K562 (cell line): ENCODE measurements around the gene DELE1. TPM values are rescaled to one million over a fixed set of nuclear protein-coding genes. Genes with fewer than 3 reads are reported as not detected.

Experiments used
- ASH1L ChIP-seq: fragments of 450-650 bp; IDR thresholded peaks from 2 replicates; pipeline ENCODE4 v1.6.1; 2018; ENCODE audit warnings: borderline replicate concordance, mild to moderate bottlenecking, low read depth; ENCODE audit not compliant: partially characterized antibody
- BRD9 ChIP-seq: fragments of 450-650 bp; IDR thresholded peaks from 2 replicates; pipeline ENCODE4 v1.6.1; 2018; ENCODE audit warnings: low read depth; ENCODE audit not compliant: partially characterized antibody
- CBX8 ChIP-seq: fragments of 200-600 bp; sonication (generic); IDR thresholded peaks from 2 replicates; pipeline ENCODE4 v1.6.1; 2012; ENCODE audit warnings: borderline replicate concordance, mixed run types, low read depth, mild to moderate bottlenecking, moderate library complexity, mixed read lengths, low read length, control low read depth, inconsistent platforms; ENCODE audit not compliant: poor library complexity, severe bottlenecking; ENCODE audit errors: extremely low read depth
- GTF2A2 ChIP-seq: IDR thresholded peaks from 2 replicates; pipeline ENCODE4 v1.6.1; 2016; ENCODE audit warnings: mild to moderate bottlenecking, missing genetic modification characterization, missing compliant biosample characterization
- MAFK ChIP-seq: IDR thresholded peaks from 2 replicates; pipeline ENCODE4 v1.6.1; 2011; ENCODE audit warnings: low read length, improper control_type of control experiment
- SMAD1 ChIP-seq: fragments of 150-350 bp; IDR thresholded peaks from 2 replicates; pipeline ENCODE4 v1.6.1; 2014; ENCODE audit warnings: low read length, low read depth; ENCODE audit not compliant: partially characterized antibody
- ZNF239 ChIP-seq: fragments of 250-450 bp; sonication (Bioruptor Pico); IDR thresholded peaks from 2 replicates; pipeline ENCODE4 v1.4.0; 2020; ENCODE audit warnings: mild to moderate bottlenecking
- polyA plus RNA-seq, 8 experiments: library from polyadenylated mRNA; depleted of rRNA in 4 of 8; stranded (reverse) in 5 of 8; unstranded in 3 of 8; fragments of >200 nt; fragmentation: Nextera tagmentation in 2 of 8; fragmentation: Illumina TruSeq in 1 of 8; extraction: Ambion mirVana in 2 of 8; extraction: Trizol in 1 of 8; gene quantifications; 2 replicates each; pipeline versions ENCODE4 v1.2.1 to v1.2.3, GENCODE V29; 2011 to 2014; ENCODE audit warnings: inconsistent platforms in 1 of 8, missing spikeins in 1 of 8
- total RNA-seq, 7 experiments: library from RNA; depleted of rRNA in 6 of 7; stranded (reverse); fragments of >200 nt in 6 of 7; fragmentation: Illumina TruSeq in 2 of 7; extraction: Trizol in 2 of 7; gene quantifications; 2 replicates each; pipeline versions ENCODE4 v1.2.1 to v1.2.3, GENCODE V29; 2011 to 2021; ENCODE audit warnings: low replicate concordance in 1 of 7
- TF ChIP-seq, protein P1 (sequence below): fragments of 450-650 bp; IDR thresholded peaks from 2 replicates; pipeline ENCODE4 v1.6.1; 2016; ENCODE audit warnings: low read depth
- TF ChIP-seq, protein P2 (sequence below): sonication (generic); formaldehyde crosslinking; IDR thresholded peaks from 2 replicates; pipeline ENCODE4 v1.8.0; 2023; ENCODE audit warnings: mild to moderate bottlenecking, missing genetic modification reagents
- TF ChIP-seq, protein P3 (sequence below), 2 experiments: IDR thresholded peaks in 1 of 2; conservative IDR thresholded peaks in 1 of 2; 2 replicates each; pipeline ENCODE4 v1.6.1; 2016; ENCODE audit warnings: low read depth in 2 of 2, mild to moderate bottlenecking in 1 of 2, missing compliant biosample characterization in 1 of 2, missing genetic modification characterization in 1 of 2, moderate library complexity in 1 of 2
- TF ChIP-seq, protein P4 (sequence below): fragments of 250-450 bp; sonication (Bioruptor Pico); IDR thresholded peaks from 2 replicates; pipeline ENCODE4 v1.8.0; 2021; ENCODE audit warnings: mild to moderate bottlenecking, moderate library complexity

The DELE1 gene
- total and polyA plus RNA-seq, 9 of the 15 experiments (the other 6 are each of a cell fraction or from before 2014, with no cell fraction given), result 16.6 to 74.4 (median 49.8) TPM

DNA sequence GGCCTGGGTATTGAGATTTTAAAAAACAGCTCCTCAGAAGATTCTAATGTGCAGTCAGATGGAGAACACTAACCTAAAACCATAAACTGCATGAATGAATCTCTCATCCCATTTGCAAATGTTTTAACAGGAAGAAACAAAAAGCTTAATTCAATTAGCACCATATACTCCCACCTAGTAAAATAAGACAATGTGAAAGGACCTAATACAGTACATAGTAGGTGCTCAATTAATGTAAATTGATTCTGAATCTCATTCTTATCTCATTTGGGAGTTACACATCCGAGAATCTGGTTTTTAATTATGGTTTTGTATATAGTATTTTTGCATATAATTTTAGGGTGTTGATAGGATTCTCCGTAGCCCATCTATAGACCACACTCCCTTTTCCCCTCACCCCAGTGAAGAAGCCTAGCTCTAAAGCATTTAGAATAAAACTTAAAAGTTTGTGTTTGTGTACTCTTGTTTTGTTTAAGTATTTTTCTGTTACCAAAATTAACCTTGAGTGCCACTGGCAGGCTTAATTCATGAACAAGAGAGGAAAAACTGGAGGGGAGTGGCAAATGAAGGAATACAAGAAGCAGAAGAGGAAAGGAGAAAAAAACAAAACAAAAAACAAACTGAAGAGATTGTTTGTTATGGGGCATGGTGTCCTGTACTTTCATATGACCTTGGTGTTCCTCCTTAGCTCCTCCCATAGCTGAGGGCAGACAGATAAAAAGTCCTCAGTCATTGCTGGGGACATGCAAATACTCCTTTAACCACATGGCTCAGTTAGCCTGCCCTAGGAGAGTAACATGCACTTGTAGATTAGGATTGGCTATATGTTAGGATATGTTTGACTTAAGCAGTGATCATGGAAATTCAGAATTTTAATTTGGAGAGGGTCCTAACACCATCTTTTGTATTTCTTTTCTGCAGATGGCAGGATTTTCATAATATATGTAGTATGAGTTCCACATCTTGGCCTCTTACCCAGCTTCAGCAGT is 46.4 kb downstream of the DELE1 start (continued):
- TF ChIP-seq, protein P1, sequence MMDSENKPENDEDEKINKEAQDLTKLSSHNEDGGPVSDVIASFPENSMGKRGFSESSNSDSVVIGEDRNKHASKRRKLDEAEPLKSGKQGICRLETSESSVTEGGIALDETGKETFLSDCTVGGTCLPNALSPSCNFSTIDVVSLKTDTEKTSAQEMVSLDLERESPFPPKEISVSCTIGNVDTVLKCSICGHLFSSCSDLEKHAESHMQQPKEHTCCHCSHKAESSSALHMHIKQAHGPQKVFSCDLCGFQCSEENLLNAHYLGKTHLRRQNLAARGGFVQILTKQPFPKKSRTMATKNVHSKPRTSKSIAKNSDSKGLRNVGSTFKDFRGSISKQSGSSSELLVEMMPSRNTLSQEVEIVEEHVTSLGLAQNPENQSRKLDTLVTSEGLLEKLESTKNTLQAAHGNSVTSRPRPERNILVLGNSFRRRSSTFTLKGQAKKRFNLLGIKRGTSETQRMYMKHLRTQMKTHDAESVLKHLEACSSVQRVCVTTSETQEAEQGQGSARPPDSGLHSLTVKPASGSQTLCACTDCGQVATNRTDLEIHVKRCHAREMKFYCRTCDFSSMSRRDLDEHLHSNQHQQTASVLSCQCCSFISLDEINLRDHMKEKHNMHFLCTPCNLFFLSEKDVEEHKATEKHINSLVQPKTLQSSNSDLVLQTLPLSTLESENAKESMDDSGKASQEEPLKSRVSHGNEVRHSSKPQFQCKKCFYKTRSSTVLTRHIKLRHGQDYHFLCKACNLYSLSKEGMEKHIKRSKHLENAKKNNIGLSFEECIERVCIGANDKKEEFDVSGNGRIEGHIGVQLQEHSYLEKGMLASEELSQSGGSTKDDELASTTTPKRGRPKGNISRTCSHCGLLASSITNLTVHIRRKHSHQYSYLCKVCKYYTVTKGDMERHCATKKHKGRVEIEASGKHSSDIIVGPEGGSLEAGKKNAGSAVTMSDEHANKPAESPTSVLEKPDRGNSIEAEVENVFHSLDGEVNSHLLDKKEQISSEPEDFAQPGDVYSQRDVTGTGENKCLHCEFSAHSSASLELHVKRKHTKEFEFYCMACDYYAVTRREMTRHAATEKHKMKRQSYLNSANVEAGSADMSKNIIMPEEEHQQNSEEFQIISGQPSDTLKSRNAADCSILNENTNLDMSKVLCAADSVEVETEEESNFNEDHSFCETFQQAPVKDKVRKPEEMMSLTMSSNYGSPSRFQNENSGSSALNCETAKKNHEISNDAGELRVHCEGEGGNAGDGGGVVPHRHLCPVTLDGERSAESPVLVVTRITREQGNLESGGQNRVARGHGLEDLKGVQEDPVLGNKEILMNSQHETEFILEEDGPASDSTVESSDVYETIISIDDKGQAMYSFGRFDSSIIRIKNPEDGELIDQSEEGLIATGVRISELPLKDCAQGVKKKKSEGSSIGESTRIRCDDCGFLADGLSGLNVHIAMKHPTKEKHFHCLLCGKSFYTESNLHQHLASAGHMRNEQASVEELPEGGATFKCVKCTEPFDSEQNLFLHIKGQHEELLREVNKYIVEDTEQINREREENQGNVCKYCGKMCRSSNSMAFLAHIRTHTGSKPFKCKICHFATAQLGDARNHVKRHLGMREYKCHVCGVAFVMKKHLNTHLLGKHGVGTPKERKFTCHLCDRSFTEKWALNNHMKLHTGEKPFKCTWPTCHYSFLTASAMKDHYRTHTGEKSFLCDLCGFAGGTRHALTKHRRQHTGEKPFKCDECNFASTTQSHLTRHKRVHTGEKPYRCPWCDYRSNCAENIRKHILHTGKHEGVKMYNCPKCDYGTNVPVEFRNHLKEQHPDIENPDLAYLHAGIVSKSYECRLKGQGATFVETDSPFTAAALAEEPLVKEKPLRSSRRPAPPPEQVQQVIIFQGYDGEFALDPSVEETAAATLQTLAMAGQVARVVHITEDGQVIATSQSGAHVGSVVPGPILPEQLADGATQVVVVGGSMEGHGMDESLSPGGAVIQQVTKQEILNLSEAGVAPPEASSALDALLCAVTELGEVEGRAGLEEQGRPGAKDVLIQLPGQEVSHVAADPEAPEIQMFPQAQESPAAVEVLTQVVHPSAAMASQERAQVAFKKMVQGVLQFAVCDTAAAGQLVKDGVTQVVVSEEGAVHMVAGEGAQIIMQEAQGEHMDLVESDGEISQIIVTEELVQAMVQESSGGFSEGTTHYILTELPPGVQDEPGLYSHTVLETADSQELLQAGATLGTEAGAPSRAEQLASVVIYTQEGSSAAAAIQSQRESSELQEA, result no peak
- TF ChIP-seq SMAD1 (peak; percentile 59), GTF2A2 (tag) (no peak), CBX8 (no peak), ZNF239 (CRISPR knock-in tag) (no peak), ASH1L (no peak), BRD9 (peak; percentile 83), MAFK (peak; percentile 75)
- TF ChIP-seq, protein P2, sequence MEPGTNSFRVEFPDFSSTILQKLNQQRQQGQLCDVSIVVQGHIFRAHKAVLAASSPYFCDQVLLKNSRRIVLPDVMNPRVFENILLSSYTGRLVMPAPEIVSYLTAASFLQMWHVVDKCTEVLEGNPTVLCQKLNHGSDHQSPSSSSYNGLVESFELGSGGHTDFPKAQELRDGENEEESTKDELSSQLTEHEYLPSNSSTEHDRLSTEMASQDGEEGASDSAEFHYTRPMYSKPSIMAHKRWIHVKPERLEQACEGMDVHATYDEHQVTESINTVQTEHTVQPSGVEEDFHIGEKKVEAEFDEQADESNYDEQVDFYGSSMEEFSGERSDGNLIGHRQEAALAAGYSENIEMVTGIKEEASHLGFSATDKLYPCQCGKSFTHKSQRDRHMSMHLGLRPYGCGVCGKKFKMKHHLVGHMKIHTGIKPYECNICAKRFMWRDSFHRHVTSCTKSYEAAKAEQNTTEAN, result no peak
- TF ChIP-seq, protein P3, sequence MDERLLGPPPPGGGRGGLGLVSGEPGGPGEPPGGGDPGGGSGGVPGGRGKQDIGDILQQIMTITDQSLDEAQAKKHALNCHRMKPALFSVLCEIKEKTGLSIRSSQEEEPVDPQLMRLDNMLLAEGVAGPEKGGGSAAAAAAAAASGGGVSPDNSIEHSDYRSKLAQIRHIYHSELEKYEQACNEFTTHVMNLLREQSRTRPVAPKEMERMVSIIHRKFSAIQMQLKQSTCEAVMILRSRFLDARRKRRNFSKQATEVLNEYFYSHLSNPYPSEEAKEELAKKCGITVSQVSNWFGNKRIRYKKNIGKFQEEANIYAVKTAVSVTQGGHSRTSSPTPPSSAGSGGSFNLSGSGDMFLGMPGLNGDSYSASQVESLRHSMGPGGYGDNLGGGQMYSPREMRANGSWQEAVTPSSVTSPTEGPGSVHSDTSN (CRISPR knock-in tag; IDR thresholded peaks at IDR 0.05; ENCODE audit: low read depth), result no peak
- TF ChIP-seq, protein P3 (tag; conservative IDR thresholded peaks at IDR 0.05; ENCODE audit: low read depth), result 0 out of 2 replicates have a peak, but pooled peaks have one; percentile 24
- TF ChIP-seq, protein P4, sequence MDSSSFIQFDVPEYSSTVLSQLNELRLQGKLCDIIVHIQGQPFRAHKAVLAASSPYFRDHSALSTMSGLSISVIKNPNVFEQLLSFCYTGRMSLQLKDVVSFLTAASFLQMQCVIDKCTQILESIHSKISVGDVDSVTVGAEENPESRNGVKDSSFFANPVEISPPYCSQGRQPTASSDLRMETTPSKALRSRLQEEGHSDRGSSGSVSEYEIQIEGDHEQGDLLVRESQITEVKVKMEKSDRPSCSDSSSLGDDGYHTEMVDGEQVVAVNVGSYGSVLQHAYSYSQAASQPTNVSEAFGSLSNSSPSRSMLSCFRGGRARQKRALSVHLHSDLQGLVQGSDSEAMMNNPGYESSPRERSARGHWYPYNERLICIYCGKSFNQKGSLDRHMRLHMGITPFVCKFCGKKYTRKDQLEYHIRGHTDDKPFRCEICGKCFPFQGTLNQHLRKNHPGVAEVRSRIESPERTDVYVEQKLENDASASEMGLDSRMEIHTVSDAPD (CRISPR knock-in tag), result no peak
